Measurements from ENCODE around the gene HSD17B12. TPM values are rescaled to one million over a fixed set of nuclear protein-coding genes. Genes with fewer than 3 reads are reported as not detected.

The HSD17B12 gene
- total RNA-seq, 1 donor from 2014 or later = 58.3 TPM

- Mint-ChIP-seq H3K27ac (no peak overlapping the region), H3K4me1 (peaks cover 39% of the 10 kb centered on the region), H3K4me3 (no peak overlapping the region), H3K36me3 (ENCODE audit: low read depth) (peaks cover 13% of the 10 kb centered on the region), H3K27me3 (no peaks in the 10 kb centered on the region), H3K9me3 (no peaks in the 10 kb centered on the region)
- DNase-seq = no peak
- ChIA-PET CTCF (no interaction called here), POLR2A (no interaction called here)
- TF ChIP-seq, protein P1, sequence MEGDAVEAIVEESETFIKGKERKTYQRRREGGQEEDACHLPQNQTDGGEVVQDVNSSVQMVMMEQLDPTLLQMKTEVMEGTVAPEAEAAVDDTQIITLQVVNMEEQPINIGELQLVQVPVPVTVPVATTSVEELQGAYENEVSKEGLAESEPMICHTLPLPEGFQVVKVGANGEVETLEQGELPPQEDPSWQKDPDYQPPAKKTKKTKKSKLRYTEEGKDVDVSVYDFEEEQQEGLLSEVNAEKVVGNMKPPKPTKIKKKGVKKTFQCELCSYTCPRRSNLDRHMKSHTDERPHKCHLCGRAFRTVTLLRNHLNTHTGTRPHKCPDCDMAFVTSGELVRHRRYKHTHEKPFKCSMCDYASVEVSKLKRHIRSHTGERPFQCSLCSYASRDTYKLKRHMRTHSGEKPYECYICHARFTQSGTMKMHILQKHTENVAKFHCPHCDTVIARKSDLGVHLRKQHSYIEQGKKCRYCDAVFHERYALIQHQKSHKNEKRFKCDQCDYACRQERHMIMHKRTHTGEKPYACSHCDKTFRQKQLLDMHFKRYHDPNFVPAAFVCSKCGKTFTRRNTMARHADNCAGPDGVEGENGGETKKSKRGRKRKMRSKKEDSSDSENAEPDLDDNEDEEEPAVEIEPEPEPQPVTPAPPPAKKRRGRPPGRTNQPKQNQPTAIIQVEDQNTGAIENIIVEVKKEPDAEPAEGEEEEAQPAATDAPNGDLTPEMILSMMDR (IDR thresholded peaks at IDR 0.05) = no peak
- intact Hi-C loops (cut with micrococcal nuclease) = no loop called here
- ATAC-seq (ENCODE audit: low read depth) = no peak
Observed at GRCh38 chr11:43693069-43693468, 12.5 kb downstream of the HSD17B12 start.

GRCh38 chr11:43693731-43694130 is 13.2 kb downstream of the HSD17B12 start:
- CTCF ChIA-PET = interaction anchor here (0.9 kb wide), 1 partner anchor 13 kb away, joined by 4 read pairs; the partner anchor contains the start of gene HSD17B12

GRCh38 chr11:43694477-43694876 is 13.9 kb downstream of the HSD17B12 start:
- TF ChIP-seq, protein P1 (IDR thresholded peaks at IDR 0.05) = no peak
- Mint-ChIP-seq H3K4me3 (peak overlapping the region; percentile 21), H3K27ac (no peak overlapping the region), H3K36me3 (ENCODE audit: low read depth) (peaks cover 11% of the 10 kb centered on the region), H3K27me3 (no peaks in the 10 kb centered on the region), H3K4me1 (peaks cover 39% of the 10 kb centered on the region), H3K9me3 (no peaks in the 10 kb centered on the region)
- POLR2A ChIA-PET = no interaction called here
- DNase-seq (no peak), ATAC-seq (ENCODE audit: low read depth) (peak; percentile 40)
- intact Hi-C loops (cut with micrococcal nuclease) = no loop called here
- CTCF ChIA-PET = no interaction called here

More at GRCh38 chr11:43693731-43694130, 13.2 kb downstream of the HSD17B12 start:
- H3K9me3 Mint-ChIP-seq = no peaks in the 10 kb centered on the region
- peaks cover 39% of the 10 kb centered on the region for H3K4me1 Mint-ChIP-seq
- DNase-seq (no peak), ATAC-seq (ENCODE audit: low read depth) (no peak)
- H3K36me3 Mint-ChIP-seq (ENCODE audit: low read depth) = peaks cover 13% of the 10 kb centered on the region
- TF ChIP-seq, protein P1 (IDR thresholded peaks at IDR 0.05) = no peak
- no peak overlapping the region for H3K4me3 Mint-ChIP-seq
- H3K27ac Mint-ChIP-seq = no peak overlapping the region
- POLR2A ChIA-PET = no interaction called here
- intact Hi-C loops (cut with micrococcal nuclease) = no loop called here
- no peaks in the 10 kb centered on the region for H3K27me3 Mint-ChIP-seq

GRCh38 chr11:43697679-43698078 is 17.1 kb downstream of the HSD17B12 start:
- Mint-ChIP-seq H3K27me3 (no peaks in the 10 kb centered on the region), H3K4me1 (peaks cover 32% of the 10 kb centered on the region), H3K4me3 (no peak overlapping the region), H3K27ac (no peak overlapping the region), H3K9me3 (peaks cover 11% of the 10 kb centered on the region), H3K36me3 (ENCODE audit: low read depth) (peaks cover 20% of the 10 kb centered on the region)
- ATAC-seq (ENCODE audit: low read depth) (no peak), DNase-seq (no peak)
- intact Hi-C loops (cut with micrococcal nuclease) = no loop called here
- ChIA-PET CTCF (no interaction called here), POLR2A (no interaction called here)
- TF ChIP-seq, protein P1 (IDR thresholded peaks at IDR 0.05) = no peak

- Mint-ChIP-seq H3K4me3 (no peak overlapping the region), H3K36me3 (ENCODE audit: low read depth) (peaks cover 23% of the 10 kb centered on the region), H3K4me1 (peaks cover 11% of the 10 kb centered on the region), H3K9me3 (peaks cover 14% of the 10 kb centered on the region), H3K27ac (no peak overlapping the region), H3K27me3 (no peaks in the 10 kb centered on the region)
- ChIA-PET POLR2A (no interaction called here), CTCF (no interaction called here)
- DNase-seq = no peak
- TF ChIP-seq, protein P1 (IDR thresholded peaks at IDR 0.05) = no peak
- no peak for ATAC-seq (ENCODE audit: low read depth)
- intact Hi-C loops (cut with micrococcal nuclease) = no loop called here
Observed at GRCh38 chr11:43699870-43700269, 19.3 kb downstream of the HSD17B12 start.
